GM12874 (cell line): ENCODE results near the gene DAGLA.

Source experiments
- CTCF ChIP-seq: IDR thresholded peaks from 2 replicates; pipeline ENCODE4 v1.5.1; 2011; ENCODE audit warnings: low read depth, mild to moderate bottlenecking, control low read depth, low read length, moderate library complexity; ENCODE audit not compliant: insufficient read depth

Gene DAGLA

GRCh38 chr11:61795876-61796526 is 115.8 kb downstream of the DAGLA start:
- TF ChIP-seq CTCF: no peak
